GM23338 (cell line): Measurements from ENCODE around the gene NOP56. TPM values are rescaled to one million over a fixed set of nuclear protein-coding genes. Genes with fewer than 3 reads are reported as not detected.
A peak's percentile ranks its signal among the peaks of the same experiment; 100 is the strongest.

ENCODE experiments used
- ATAC-seq: fragments of 200-7000 bp; cut with Tn5 transposase; 3 replicates; pipeline ENCODE4 v1.9.1; 2020
- DNase-seq: peaks from one replicate; pipeline ENCODE4 v3.0.0-alpha.2; 2015; ENCODE audit warnings: low spot score
- H2AFZ ChIP-seq: fragments of 200-600 bp; sonication (generic); 2 replicates; pipeline ENCODE4 v1.8.0; 2016; ENCODE audit warnings: antibody characterized with exemption, mild to moderate bottlenecking, moderate library complexity
- H3F3A ChIP-seq: fragments of 200-600 bp; sonication (generic); replicated peaks from 2 replicates; pipeline ENCODE4 v1.8.0; 2017; ENCODE audit warnings: antibody characterized with exemption, mixed run types, low read depth
- H3K27ac ChIP-seq: fragments of 200-600 bp; sonication (generic); 2 replicates; pipeline ENCODE4 v1.6.1; 2016; ENCODE audit warnings: low read depth
- H3K27me3 ChIP-seq: fragments of 200-600 bp; sonication (generic); 2 replicates; pipeline ENCODE4 v1.8.0; 2016; ENCODE audit warnings: mild to moderate bottlenecking, mixed run types, moderate library complexity; ENCODE audit not compliant: insufficient read depth
- H3K36me3 ChIP-seq: fragments of 200-600 bp; sonication (generic); 2 replicates; pipeline ENCODE4 v1.8.0; 2016; ENCODE audit warnings: mild to moderate bottlenecking; ENCODE audit not compliant: insufficient read depth
- H3K4me1 ChIP-seq: fragments of 200-600 bp; sonication (generic); 2 replicates; pipeline ENCODE4 v1.8.0; 2016; ENCODE audit warnings: mild to moderate bottlenecking, moderate library complexity; ENCODE audit not compliant: insufficient read depth
- H3K4me2 ChIP-seq: fragments of 200-600 bp; sonication (generic); 2 replicates; pipeline ENCODE4 v1.7.1; 2017; ENCODE audit warnings: mixed run types
- H3K4me3 ChIP-seq: fragments of 200-600 bp; sonication (generic); 2 replicates; pipeline ENCODE4 v1.6.1; 2016; ENCODE audit warnings: mixed run types
- H3K79me2 ChIP-seq: fragments of 200-600 bp; sonication (generic); replicated peaks from 2 replicates; pipeline ENCODE4 v1.8.0; 2017; ENCODE audit warnings: mild to moderate bottlenecking; ENCODE audit not compliant: insufficient read depth
- H3K9me2 ChIP-seq: fragments of 200-600 bp; sonication (generic); 2 replicates; pipeline ENCODE4 v1.8.0; 2017; ENCODE audit not compliant: insufficient read depth
- H4K20me1 ChIP-seq: fragments of 200-600 bp; sonication (generic); replicated peaks from 2 replicates; pipeline ENCODE4 v1.8.0; 2017; ENCODE audit warnings: mild to moderate bottlenecking; ENCODE audit not compliant: insufficient read depth
- H3K27ac Mint-ChIP-seq: 2 replicates; pipeline ENCODE4 v1.8.0; 2020; ENCODE audit warnings: inconsistent platforms, mild to moderate bottlenecking, moderate library complexity, mixed read lengths
- H3K27me3 Mint-ChIP-seq: 3 replicates; pipeline ENCODE4 v1.8.0; 2022; ENCODE audit warnings: low read depth, mild to moderate bottlenecking, moderate library complexity, mixed read lengths, inconsistent platforms; ENCODE audit not compliant: insufficient read depth, poor library complexity
- H3K36me3 Mint-ChIP-seq: 3 replicates; pipeline ENCODE4 v1.8.0; 2021; ENCODE audit warnings: low read depth, mild to moderate bottlenecking, inconsistent platforms, moderate library complexity, mixed read lengths
- H3K4me1 Mint-ChIP-seq: 3 replicates; pipeline ENCODE4 v1.8.0; 2020; ENCODE audit warnings: mild to moderate bottlenecking, inconsistent platforms, mixed read lengths
- H3K4me3 Mint-ChIP-seq: 3 replicates; pipeline ENCODE4 v1.8.0; 2021; ENCODE audit warnings: moderate library complexity, mild to moderate bottlenecking, inconsistent platforms, mixed read lengths
- H3K9me3 Mint-ChIP-seq: 3 replicates; pipeline ENCODE4 v1.8.0; 2020; ENCODE audit warnings: moderate library complexity, mild to moderate bottlenecking, inconsistent platforms, mixed read lengths
- CREB1 ChIP-seq: fragments of 250-450 bp; sonication (Bioruptor Pico); IDR thresholded peaks from 2 replicates; pipeline ENCODE4 v1.5.0; 2020; ENCODE audit warnings: low read depth, mild to moderate bottlenecking, moderate library complexity
- EZH2 ChIP-seq: fragments of 200-600 bp; sonication (generic); IDR thresholded peaks from one replicate; pipeline ENCODE4 v1.8.0; 2017; ENCODE audit warnings: antibody characterized with exemption, mild to moderate bottlenecking, low read depth; ENCODE audit not compliant: unreplicated experiment
- JUNB ChIP-seq: IDR thresholded peaks from one replicate; pipeline ENCODE4 v1.6.1; 2016; ENCODE audit warnings: antibody characterized with exemption; ENCODE audit not compliant: unreplicated experiment
- NANOG ChIP-seq: IDR thresholded peaks from 2 replicates; pipeline ENCODE4 v1.6.1; 2016; ENCODE audit warnings: antibody characterized with exemption, borderline replicate concordance
- REST ChIP-seq: IDR thresholded peaks from one replicate; pipeline ENCODE4 v1.6.1; 2018; ENCODE audit warnings: antibody characterized with exemption; ENCODE audit not compliant: unreplicated experiment
- ZNF331 ChIP-seq: fragments of 250-450 bp; sonication (Bioruptor Pico); IDR thresholded peaks from 2 replicates; pipeline ENCODE4 v1.5.0; 2020; ENCODE audit warnings: low read depth, mild to moderate bottlenecking, moderate library complexity
- polyA plus RNA-seq: library from polyadenylated mRNA; unstranded; fragments of >200 nt; fragmentation: Nextera tagmentation; extraction: Ambion mirVana; gene quantifications from 2 replicates; pipeline ENCODE4 v1.2.1, GENCODE V29; 2016
- total RNA-seq: library from RNA; depleted of rRNA; stranded (reverse); fragments of >200 nt; shearing (Covaris generic); gene quantifications from 2 replicates; pipeline ENCODE4 v1.2.3, GENCODE V29; 2014

The NOP56 gene
- total and polyA plus RNA-seq, 2 experiments from 2014 or later = 447 to 576 TPM

GRCh38 chr20:2691127-2691526 is 38.7 kb downstream of the NOP56 start:
- no peak for ATAC-seq
- peaks cover 77% of the 10 kb centered on the region for H3K27me3 Mint-ChIP-seq
- Histone ChIP-seq H3K27ac (no peak overlapping the region), H4K20me1 (peaks cover 11% of the 10 kb centered on the region; the same call in 1 of the 2 replicates), H2AFZ (no peak overlapping the region), H3K4me2 (no peak overlapping the region), H3F3A (peaks cover 7% of the 10 kb centered on the region; the same call in 1 of the 2 replicates), H3K4me3 (no peak overlapping the region), H3K27me3 (peaks cover 87% of the 10 kb centered on the region), H3K79me2 (no peaks in the 10 kb centered on the region), H3K9me2 (no peaks in the 10 kb centered on the region), H3K4me1 (peaks cover 21% of the 10 kb centered on the region; the same call in 1 of the 2 replicates), H3K36me3 (no peaks in the 10 kb centered on the region)
- peaks cover 7% of the 10 kb centered on the region; the same call in 1 of the 3 replicates for H3K36me3 Mint-ChIP-seq
- no peak for DNase-seq
- TF ChIP-seq JUNB (no peak), CREB1 (no peak), ZNF331 (CRISPR knock-in tag) (no peak), EZH2 (peak; percentile 28)
- H3K9me3 Mint-ChIP-seq = peaks cover 9% of the 10 kb centered on the region; the same call in 2 of the 3 replicates
- peaks cover 34% of the 10 kb centered on the region for H3K4me1 Mint-ChIP-seq
- H3K4me3 Mint-ChIP-seq = peak overlapping the region; percentile 83
- H3K27ac Mint-ChIP-seq = no peak overlapping the region

- H3K4me3 Mint-ChIP-seq = peak overlapping the region; percentile 83
- ATAC-seq = no peak
Measured at GRCh38 chr20:2691663-2692035, 39.2 kb downstream of the NOP56 start.

GRCh38 chr20:2692036-2692885 is 39.8 kb downstream of the NOP56 start, which contains the start of gene EBF4:
Gene EBF4 (plus strand): TSS chr20:2692780. CDS start chr20:2693646, 866 bp downstream.
- no peaks in the 10 kb centered on the region for H3K79me2 ChIP-seq
- DNase-seq = peak; percentile 51
- H3K36me3 ChIP-seq = no peaks in the 10 kb centered on the region
- H3K4me3 ChIP-seq = peak within 1 kb of the TSS; percentile 56
- peaks cover 9% of the 10 kb centered on the region; the same call in 2 of the 3 replicates for H3K9me3 Mint-ChIP-seq
- no peak within 1 kb of the TSS for H3K27ac ChIP-seq
- TF ChIP-seq EZH2 (peak; percentile 95), REST (no peak), CREB1 (no peak)
- no peak within 1 kb of the TSS for H3K27ac Mint-ChIP-seq
- peaks cover 88% of the 10 kb centered on the region for H3K27me3 ChIP-seq
- H3K9me2 ChIP-seq = no peaks in the 10 kb centered on the region
- H3K4me2 ChIP-seq = peak within 1 kb of the TSS; percentile 80
- peaks cover 11% of the 10 kb centered on the region; the same call in 1 of the 2 replicates for H4K20me1 ChIP-seq
- H3K4me3 Mint-ChIP-seq = peak within 1 kb of the TSS; percentile 83
- H3F3A ChIP-seq = peaks cover 7% of the 10 kb centered on the region; the same call in 1 of the 2 replicates
- H3K4me1 Mint-ChIP-seq = peaks cover 37% of the 10 kb centered on the region
- peaks cover 81% of the 10 kb centered on the region for H3K27me3 Mint-ChIP-seq
- peaks cover 7% of the 10 kb centered on the region; the same call in 1 of the 3 replicates for H3K36me3 Mint-ChIP-seq
- H3K4me1 ChIP-seq = peaks cover 21% of the 10 kb centered on the region; the same call in 1 of the 2 replicates
- ATAC-seq = peak; percentile 2; the same call in 1 of the 3 replicates
- H2AFZ ChIP-seq = peak within 1 kb of the TSS; percentile 63; the same call in 1 of the 2 replicates

More at GRCh38 chr20:2691663-2692035, 39.2 kb downstream of the NOP56 start:
- peaks cover 11% of the 10 kb centered on the region; the same call in 1 of the 2 replicates for H4K20me1 ChIP-seq
- H3F3A ChIP-seq = peaks cover 7% of the 10 kb centered on the region; the same call in 1 of the 2 replicates
- H3K4me3 ChIP-seq = peak overlapping the region; percentile 56
- H3K27ac ChIP-seq = no peak overlapping the region
- TF ChIP-seq CREB1 (no peak), ZNF331 (CRISPR knock-in tag) (no peak), NANOG (no peak)
- Mint-ChIP-seq H3K27ac (no peak overlapping the region), H3K9me3 (peaks cover 9% of the 10 kb centered on the region; the same call in 2 of the 3 replicates), H3K27me3 (peaks cover 82% of the 10 kb centered on the region), H3K4me1 (peaks cover 34% of the 10 kb centered on the region), H3K36me3 (peaks cover 7% of the 10 kb centered on the region; the same call in 1 of the 3 replicates)
- H3K27me3 ChIP-seq = peaks cover 88% of the 10 kb centered on the region
- no peak for DNase-seq
- H3K9me2 ChIP-seq = no peaks in the 10 kb centered on the region
- H3K79me2 ChIP-seq = no peaks in the 10 kb centered on the region
- H2AFZ ChIP-seq = no peak overlapping the region; the same call in 1 of the 2 replicates
- H3K4me1 ChIP-seq = peaks cover 21% of the 10 kb centered on the region; the same call in 1 of the 2 replicates
- H3K36me3 ChIP-seq = no peaks in the 10 kb centered on the region
- peak overlapping the region; percentile 80 for H3K4me2 ChIP-seq
